GDM1 (cell line): ENCODE results near the gene CGNL1.
A peak's percentile ranks its signal among the peaks of the same experiment; 100 is the strongest.

Source experiments
- DNase-seq: peaks from one replicate; lab custom pipeline; 2025; lab: John Stamatoyannopoulos, UW

CGNL1 gene

GRCh38 chr15:57375827-57376695, at the start of gene CGNL1:
TSS of gene CGNL1 (plus strand) at chr15:57376505. CDS start at chr15:57438000, 61,495 bp downstream.
- no peak for DNase-seq

- no peak for DNase-seq
Measured at GRCh38 chr15:57327985-57328471, 48.3 kb upstream of the CGNL1 start.

GRCh38 chr15:57328479-57328878, 47.8 kb upstream of the CGNL1 start:
- DNase-seq, result no peak

- no peak for DNase-seq
Measured at GRCh38 chr15:57328897-57329296, 47.4 kb upstream of the CGNL1 start.

- DNase-seq, result no peak
Measured at GRCh38 chr15:57329582-57330367, 46.5 kb upstream of the CGNL1 start.

- no peak for DNase-seq
Measured at GRCh38 chr15:57330619-57331340, 45.5 kb upstream of the CGNL1 start.

- no peak for DNase-seq
Measured at GRCh38 chr15:57332326-57332725, 44.0 kb upstream of the CGNL1 start.

- DNase-seq, result no peak
Measured at GRCh38 chr15:57333487-57333886, 42.8 kb upstream of the CGNL1 start.

- no peak for DNase-seq
Measured at GRCh38 chr15:57334257-57334656, 42.0 kb upstream of the CGNL1 start.

- DNase-seq, result no peak
Measured at GRCh38 chr15:57335293-57335715, 41.0 kb upstream of the CGNL1 start.

- no peak for DNase-seq
Measured at GRCh38 chr15:57335719-57336118, 40.6 kb upstream of the CGNL1 start.

GRCh38 chr15:57337868-57338411, 38.4 kb upstream of the CGNL1 start:
- DNase-seq, result no peak

- DNase-seq, result no peak
Measured at GRCh38 chr15:57339321-57339720, 37.0 kb upstream of the CGNL1 start.

GRCh38 chr15:57340682-57341259, 35.5 kb upstream of the CGNL1 start:
- peak; percentile 14 for DNase-seq

- DNase-seq, result no peak
Measured at GRCh38 chr15:57343048-57343447, 33.3 kb upstream of the CGNL1 start.

- DNase-seq, result no peak
Measured at GRCh38 chr15:57343498-57343897, 32.8 kb upstream of the CGNL1 start.

GRCh38 chr15:57344282-57344681, 32.0 kb upstream of the CGNL1 start:
- no peak for DNase-seq

- DNase-seq, result no peak
Measured at GRCh38 chr15:57345584-57345983, 30.7 kb upstream of the CGNL1 start.

GRCh38 chr15:57348081-57348480, 28.2 kb upstream of the CGNL1 start:
- no peak for DNase-seq

- no peak for DNase-seq
Measured at GRCh38 chr15:57352535-57353316, 23.6 kb upstream of the CGNL1 start.

- DNase-seq, result no peak
Measured at GRCh38 chr15:57353317-57353804, 22.9 kb upstream of the CGNL1 start.
